HG03457 (cell line): Measurements from ENCODE around the gene PBX3.
"Not testable (repeated sequence)": the region's sequence is repeated elsewhere in the genome, so short reads cannot be mapped to it uniquely, and the experiment has no call there.

Source experiments
- ATAC-seq: cut with Tn5 transposase; IDR thresholded peaks from one replicate; pipeline ENCODE4 v1.9.1; 2021; ENCODE audit warnings: moderate number of reproducible peaks; ENCODE audit not compliant: unreplicated experiment

Gene PBX3

GRCh38 chr9:125820100-125820804, 73.1 kb downstream of the PBX3 start:
- ATAC-seq, result no peak

- ATAC-seq, result no peak
Measured at GRCh38 chr9:125821078-125821477, 73.9 kb downstream of the PBX3 start.

GRCh38 chr9:125822160-125822559, 75.0 kb downstream of the PBX3 start:
- no peak for ATAC-seq

- no peak for ATAC-seq
Measured at GRCh38 chr9:125822902-125823301, 75.7 kb downstream of the PBX3 start.

- ATAC-seq, result not testable (repeated sequence)
Measured at GRCh38 chr9:125823874-125824406, 76.8 kb downstream of the PBX3 start.

GRCh38 chr9:125825762-125826161, 78.6 kb downstream of the PBX3 start:
- ATAC-seq, result no peak

GRCh38 chr9:125826850-125827249, 79.7 kb downstream of the PBX3 start:
- no peak for ATAC-seq

- no peak for ATAC-seq
Measured at GRCh38 chr9:125829743-125830142, 82.6 kb downstream of the PBX3 start.

GRCh38 chr9:125831054-125831453, 83.9 kb downstream of the PBX3 start:
- no peak for ATAC-seq

- ATAC-seq, result no peak
Measured at GRCh38 chr9:125831616-125832015, 84.4 kb downstream of the PBX3 start.

GRCh38 chr9:125835655-125836054, 88.5 kb downstream of the PBX3 start:
- ATAC-seq, result no peak

- no peak for ATAC-seq
Measured at GRCh38 chr9:125839317-125839716, 92.1 kb downstream of the PBX3 start.

GRCh38 chr9:125841444-125841843, 94.3 kb downstream of the PBX3 start:
- ATAC-seq, result no peak

GRCh38 chr9:125842242-125842641, 95.1 kb downstream of the PBX3 start:
- no peak for ATAC-seq

- no peak for ATAC-seq
Measured at GRCh38 chr9:125843646-125844045, 96.5 kb downstream of the PBX3 start.

GRCh38 chr9:125844611-125845010, 97.4 kb downstream of the PBX3 start:
- no peak for ATAC-seq

GRCh38 chr9:125845271-125845808, 98.2 kb downstream of the PBX3 start:
- ATAC-seq, result no peak

GRCh38 chr9:125847735-125848134, 100.6 kb downstream of the PBX3 start:
- ATAC-seq, result no peak

GRCh38 chr9:125850106-125850632, 103.0 kb downstream of the PBX3 start:
- ATAC-seq, result no peak

GRCh38 chr9:125850763-125851162, 103.6 kb downstream of the PBX3 start:
- no peak for ATAC-seq

- no peak for ATAC-seq
Measured at GRCh38 chr9:125851979-125852378, 104.8 kb downstream of the PBX3 start.

- no peak for ATAC-seq
Measured at GRCh38 chr9:125852386-125852785, 105.2 kb downstream of the PBX3 start.
